GM18520 (cell line): ENCODE data around the gene PLA2G4B.

Source experiments
- ATAC-seq: cut with Tn5 transposase; IDR thresholded peaks from one replicate; pipeline ENCODE4 v1.9.1; 2021; ENCODE audit not compliant: unreplicated experiment

PLA2G4B gene

DNA sequence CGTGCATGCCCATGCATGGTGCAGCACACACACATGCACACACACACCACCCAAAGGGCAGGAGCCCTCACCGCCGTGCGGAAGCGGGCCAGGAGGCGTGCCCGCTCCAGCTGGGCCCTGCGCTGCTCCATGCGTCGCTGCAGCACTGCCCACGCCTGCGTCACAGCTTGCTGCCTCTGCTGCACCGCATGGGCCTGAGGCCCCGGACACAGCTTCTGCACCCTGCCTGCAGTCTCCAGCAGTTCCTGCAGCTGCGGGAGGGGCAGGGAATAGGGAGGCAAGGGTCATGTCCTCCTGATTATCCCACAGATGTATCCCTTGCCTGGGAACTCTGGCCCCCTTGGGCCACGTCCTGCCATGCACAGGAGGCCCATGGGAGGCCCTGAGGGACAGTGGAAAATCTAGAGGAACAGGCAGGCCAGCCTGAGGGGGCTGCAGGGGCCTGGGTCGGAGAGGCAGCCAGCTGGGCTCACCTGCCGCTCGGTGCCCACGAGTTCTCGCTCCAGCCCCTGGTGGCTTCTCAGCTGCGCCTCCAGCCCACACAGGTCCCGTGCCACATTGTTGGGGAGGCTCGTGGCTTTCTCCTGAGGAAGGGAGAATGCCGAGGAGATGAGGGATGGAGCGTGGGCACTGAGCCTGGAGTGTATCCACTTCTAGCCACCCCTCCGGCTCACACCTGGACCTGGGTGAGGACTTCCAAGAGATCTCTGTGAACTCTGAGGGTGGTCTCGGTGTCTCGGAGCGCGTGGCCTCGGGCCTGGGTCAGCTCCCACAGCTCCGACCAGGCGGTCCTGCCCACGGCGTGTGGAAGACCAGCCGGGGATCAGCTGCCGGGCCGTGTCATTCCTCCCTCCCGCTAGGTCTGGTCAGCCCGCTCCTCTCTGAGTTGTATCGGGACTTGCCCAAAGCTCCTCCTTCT is 31.4 kb downstream of the PLA2G4B start:
- ATAC-seq = no peak

DNA sequence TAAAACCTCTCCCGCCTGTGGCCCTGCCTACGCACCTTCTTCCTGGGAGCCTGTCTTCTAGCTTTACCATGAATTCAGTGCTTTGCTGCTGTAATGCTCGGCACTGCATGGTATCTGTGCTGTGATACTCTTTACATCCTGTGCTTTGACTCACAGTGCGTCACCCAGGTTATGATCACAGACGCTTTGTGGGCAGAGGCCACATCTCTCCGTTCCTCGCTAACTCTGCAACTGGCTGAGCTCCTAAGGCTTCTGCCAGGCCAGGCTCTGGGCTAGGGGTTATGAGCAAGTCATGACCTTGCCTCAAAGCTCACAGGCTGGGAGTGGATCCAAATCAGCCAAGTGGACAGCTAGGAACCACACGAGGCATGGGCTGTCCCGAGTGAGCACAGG is 32.0 kb downstream of the PLA2G4B start:
- no peak for ATAC-seq

GRCh38 chr15:41871175-41871905 is 32.7 kb downstream of the PLA2G4B start:
- ATAC-seq = no peak

DNA sequence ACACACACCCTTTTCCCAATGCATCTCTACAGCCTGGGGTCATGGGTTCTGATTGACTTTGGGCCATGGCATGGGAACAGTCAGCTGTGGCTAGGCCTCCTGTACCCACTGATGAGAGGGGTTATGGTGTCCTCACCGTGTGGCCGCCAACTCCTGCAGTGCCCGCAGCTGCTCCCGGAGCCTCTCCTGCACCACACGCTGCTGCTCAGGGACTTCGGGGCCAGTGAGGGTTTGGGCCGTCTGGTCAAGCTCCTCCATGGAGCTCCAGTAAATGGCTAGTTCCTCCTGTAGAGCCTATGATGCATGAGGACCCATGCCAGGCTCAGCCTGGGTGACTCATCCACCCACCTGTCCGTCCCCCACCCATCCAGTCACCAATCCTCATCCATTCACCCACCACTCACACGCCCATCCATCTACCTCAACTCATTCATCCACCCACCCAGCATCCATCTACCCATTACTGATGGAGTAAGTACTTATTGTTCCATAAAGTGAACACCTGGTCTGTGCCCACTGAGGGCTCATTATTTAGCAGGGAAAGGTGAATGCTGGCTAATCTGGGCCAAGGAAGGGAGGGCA is 33.6 kb downstream of the PLA2G4B start:
- no peak for ATAC-seq

- no peak for ATAC-seq
Observed at GRCh38 chr15:41873711-41874110, 35.1 kb downstream of the PLA2G4B start.

- no peak for ATAC-seq
Observed at GRCh38 chr15:41874736-41875135, 36.1 kb downstream of the PLA2G4B start.

DNA sequence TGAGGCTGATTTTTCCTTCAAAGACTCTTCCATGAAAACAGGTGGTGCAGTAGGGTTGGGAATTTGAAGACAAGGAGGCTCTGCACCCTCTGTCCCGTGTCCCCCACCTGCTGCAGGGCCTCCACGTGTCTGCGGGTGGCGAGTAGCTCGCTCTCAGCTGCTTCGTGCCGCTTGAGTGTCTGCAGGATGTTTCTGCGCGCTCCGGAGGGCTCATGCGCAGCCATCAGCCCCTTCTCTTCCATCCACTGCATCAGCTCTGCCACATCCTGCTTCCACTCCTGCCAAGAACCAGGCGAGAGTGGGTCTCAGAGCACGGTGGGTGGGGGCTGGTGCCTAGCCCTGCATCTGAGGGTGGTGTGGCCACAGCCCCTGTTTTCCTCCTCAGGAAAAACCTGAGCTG is 37.4 kb downstream of the PLA2G4B start:
- no peak for ATAC-seq

GRCh38 chr15:41876689-41877088 is 38.0 kb downstream of the PLA2G4B start:
- no peak for ATAC-seq

- ATAC-seq = no peak
Observed at GRCh38 chr15:41877631-41878354, 39.1 kb downstream of the PLA2G4B start.

DNA sequence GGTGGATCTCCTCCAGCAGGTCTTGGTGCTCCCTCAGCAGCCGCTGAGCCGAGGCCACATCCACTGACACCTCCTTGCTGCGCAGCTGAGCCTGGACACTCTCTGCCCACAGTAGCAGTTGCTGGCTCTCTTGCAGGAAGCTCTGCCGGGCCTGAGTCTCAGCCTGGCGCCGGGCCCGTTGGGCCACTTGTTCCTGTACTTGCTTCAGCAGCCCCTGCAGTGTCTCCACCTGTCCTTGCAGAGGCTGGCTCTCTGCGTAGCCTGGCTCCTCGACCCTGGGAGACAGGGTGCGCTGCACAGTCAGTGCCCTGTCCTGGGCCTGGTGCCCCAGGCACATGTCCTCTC is 39.7 kb downstream of the PLA2G4B start:
- no peak for ATAC-seq

- ATAC-seq = no peak
Observed at GRCh38 chr15:41879321-41879845, 40.7 kb downstream of the PLA2G4B start.

DNA sequence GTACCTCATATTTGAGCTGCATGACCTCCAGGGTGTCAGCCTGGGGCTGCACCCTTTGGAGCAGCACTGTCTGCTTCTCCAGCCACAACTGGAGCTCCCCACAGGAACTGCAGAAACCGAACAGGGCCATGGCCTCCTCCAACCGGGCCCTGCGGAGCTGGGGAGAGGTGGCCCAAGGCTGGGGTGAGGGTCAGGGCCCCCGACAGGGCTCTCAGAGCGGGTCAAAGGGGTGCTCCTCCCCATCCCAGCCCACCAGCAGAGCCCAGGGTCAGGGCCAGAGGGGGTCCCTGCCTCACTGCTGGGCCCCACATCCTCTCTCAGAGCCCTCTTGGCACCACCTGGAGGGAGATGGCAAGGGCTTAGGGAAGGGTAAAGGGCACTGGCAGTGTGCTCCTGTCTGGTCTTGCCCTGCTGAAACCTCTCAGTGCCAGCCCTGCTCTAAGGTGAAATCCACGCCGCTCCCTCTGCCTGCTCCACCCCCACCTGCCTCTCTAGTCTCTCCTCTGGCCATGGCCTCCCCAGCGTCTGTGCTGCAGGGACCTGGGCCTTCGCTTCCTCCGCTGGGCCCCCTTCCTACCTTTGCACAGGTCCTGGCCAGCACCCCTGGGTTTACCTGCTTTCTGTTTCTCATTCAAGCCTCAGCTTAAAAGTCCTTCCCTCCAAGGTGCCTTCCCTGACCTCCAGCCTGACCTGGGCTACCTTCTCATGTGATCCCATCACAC is 41.7 kb downstream of the PLA2G4B start:
- no peak for ATAC-seq

DNA sequence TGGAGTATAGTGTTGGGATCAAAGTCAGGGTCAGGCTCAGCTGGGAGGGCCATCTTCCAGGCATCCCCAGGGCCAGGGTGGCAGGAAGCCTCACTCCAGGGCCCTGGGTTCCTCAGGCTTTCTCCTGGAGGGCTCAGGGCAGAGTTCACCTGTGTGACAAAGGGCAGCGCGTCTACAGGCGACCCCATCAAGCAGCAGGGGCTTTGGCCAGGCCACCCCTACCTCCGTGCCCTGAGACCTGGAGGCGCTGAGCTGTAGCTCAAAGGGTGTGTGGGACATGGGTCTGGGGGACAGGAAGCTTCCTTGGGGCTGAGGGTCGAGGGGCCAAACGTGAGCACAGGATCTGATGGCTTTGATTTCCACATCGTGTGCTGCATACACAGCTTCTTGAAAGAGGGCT is 42.4 kb downstream of the PLA2G4B start:
- no peak for ATAC-seq

DNA sequence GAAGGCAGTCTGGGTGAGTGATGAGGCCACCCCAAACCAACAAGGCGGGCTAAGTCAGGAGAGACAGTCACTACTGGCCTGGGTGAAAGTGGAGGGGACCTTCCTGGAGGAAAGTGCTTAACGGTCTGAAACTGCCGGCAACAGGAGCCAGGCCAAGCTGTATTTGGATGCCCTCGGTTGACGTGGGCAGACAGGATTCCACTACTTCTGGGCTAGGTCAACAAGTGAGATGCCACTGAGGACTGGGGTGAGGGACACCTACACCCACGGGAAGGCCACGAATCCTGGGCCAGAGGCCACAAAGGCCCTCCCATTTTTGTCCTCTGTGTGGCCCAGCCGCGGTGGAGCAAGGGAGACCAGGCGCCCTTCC is 42.9 kb downstream of the PLA2G4B start:
- ATAC-seq = no peak

DNA sequence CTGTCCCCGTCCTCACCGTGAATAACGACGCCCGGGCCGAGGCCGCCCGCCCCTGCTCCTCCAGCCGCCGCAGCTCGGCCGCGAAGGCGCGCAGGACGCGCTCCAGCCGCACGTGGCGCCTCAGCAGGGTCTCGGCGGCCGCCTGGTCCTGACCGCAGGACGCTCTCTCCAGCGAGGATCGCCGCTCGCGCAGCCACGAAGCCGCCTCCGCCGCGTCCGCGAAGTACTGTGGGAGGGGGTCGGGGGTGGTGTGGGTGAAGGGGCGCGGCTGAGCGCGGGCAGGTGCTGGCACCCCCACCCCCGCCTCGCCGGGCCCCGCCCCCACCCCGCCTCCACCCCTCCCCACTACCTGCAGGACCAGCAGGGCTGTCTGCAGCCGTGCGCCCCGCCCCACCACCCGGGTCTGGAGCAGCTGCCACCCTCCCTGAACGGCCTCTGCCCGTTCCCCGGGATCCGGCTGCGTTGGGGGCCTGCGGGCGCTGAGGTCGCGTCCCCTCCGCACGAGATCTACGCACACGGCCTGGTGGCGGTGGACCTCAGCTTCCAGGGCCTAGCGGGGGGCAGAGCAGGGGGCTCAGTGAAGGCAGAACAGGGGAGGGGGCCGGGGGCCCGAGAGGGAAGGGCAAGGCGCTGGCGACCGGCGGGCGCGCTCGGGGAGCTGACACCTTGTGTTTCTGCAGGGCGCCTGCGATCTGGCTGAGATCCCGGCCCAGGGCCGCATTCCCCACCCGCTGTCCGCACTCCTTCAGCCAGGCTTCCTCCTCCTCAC is 43.5 kb downstream of the PLA2G4B start:
- ATAC-seq = no peak

GRCh38 chr15:41882689-41883483 is 44.2 kb downstream of the PLA2G4B start:
- no peak for ATAC-seq

DNA sequence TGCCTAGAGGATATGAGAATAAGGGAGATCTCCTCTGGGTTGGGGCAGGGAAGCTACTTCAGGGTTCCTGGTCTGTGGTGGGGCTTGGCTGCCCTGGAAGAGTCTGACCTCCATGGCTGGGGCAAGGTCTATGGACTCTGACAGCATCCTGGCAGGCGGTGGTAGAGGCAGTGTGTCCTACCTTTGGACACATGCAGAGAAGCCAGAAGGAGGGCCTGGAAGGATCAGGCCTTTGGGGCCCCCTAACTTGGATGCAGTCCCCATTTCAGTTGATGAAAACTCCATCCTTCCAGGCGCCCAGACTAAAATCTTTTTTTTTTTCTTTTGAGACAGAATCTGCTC is 44.8 kb downstream of the PLA2G4B start:
- no peak for ATAC-seq

DNA sequence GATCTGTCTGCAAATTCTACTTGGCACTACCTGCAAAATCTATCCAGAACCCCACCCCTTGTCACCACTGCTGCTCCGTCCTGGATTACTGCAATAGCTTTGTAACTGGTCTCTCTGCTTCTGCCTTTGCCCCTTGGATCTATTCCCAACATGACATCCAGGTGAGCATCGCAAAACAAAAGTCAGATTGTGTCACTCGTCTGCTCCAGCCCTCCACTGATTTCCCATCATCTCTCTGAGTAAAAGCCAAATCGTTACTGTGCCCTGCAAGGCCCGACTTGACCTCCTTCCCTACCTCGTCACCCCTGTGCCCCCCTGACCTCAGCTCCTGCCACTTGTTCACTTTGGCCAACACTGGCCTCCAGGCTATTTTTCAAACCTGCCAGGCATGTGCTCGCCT is 45.8 kb downstream of the PLA2G4B start:
- ATAC-seq = no peak

DNA sequence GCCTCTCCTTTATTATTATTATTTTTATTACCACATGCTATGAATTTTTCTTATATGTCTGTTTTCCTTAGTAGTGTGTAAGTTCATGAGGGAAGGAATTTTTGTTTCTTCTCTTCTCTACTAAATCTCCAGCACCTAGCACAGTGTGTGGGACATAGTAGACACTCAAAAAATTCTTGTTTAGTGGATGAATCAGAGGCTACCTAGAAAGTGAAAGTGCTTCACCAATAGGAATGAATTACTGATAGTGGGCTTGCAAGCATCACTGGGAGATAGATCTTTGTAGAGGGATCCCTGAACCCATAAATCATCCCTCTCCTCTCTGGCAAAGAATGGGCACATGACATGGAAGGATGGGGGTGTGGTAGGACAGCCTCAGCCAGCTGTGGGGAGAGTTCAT is 46.7 kb downstream of the PLA2G4B start:
- no peak for ATAC-seq
